ENCODE data around the gene ATP2C1.
"Not testable (repeated sequence)": the region's sequence is repeated elsewhere in the genome, so short reads cannot be mapped to it uniquely, and the experiment has no call there.

ATP2C1 gene

GRCh38 chr3:130991126-130991525, 97.2 kb downstream of the ATP2C1 start:
- no peak for DNase-seq

- no peak for DNase-seq
These were observed 98.5 kb downstream of the ATP2C1 start for GRCh38 chr3:130992344-130992743.

GRCh38 chr3:130997289-130997688, 103.4 kb downstream of the ATP2C1 start:
- no peak for DNase-seq

GRCh38 chr3:131001071-131001470, 107.2 kb downstream of the ATP2C1 start:
- DNase-seq = no peak

- no peak for DNase-seq
These were observed 110.7 kb downstream of the ATP2C1 start for GRCh38 chr3:131004603-131005002.

- no peak for DNase-seq
These were observed 113.4 kb downstream of the ATP2C1 start for GRCh38 chr3:131007256-131007655.

- no peak for DNase-seq
These were observed 113.9 kb downstream of the ATP2C1 start for GRCh38 chr3:131007782-131008181.

GRCh38 chr3:131008326-131008725, 114.4 kb downstream of the ATP2C1 start:
- DNase-seq = no peak

- no peak for DNase-seq
These were observed 115.8 kb downstream of the ATP2C1 start for GRCh38 chr3:131009698-131010097.

- no peak for DNase-seq
These were observed 125.1 kb downstream of the ATP2C1 start for GRCh38 chr3:131018970-131019369.

GRCh38 chr3:131020122-131020693, 126.3 kb downstream of the ATP2C1 start:
- DNase-seq = no peak

GRCh38 chr3:131025539-131025938, 131.7 kb downstream of the ATP2C1 start:
- DNase-seq = no peak

GRCh38 chr3:131026321-131027151, 132.7 kb downstream of the ATP2C1 start, which contains the start of the genes ASTE1 and NEK11:
Gene ASTE1, minus strand, starts transcription at chr3:131026825. Its CDS starts 1,519 bp downstream, at chr3:131025306.
Gene NEK11, plus strand, starts transcription at chr3:131026877. Its CDS starts 2,832 bp downstream, at chr3:131029709.
- DNase-seq = peak; percentile 79

GRCh38 chr3:131028844-131029243, 135.0 kb downstream of the ATP2C1 start:
- no peak for DNase-seq

- DNase-seq = no peak
These were observed 137.8 kb downstream of the ATP2C1 start for GRCh38 chr3:131031660-131032059.

GRCh38 chr3:131033480-131034080, 139.7 kb downstream of the ATP2C1 start:
- peak; percentile 46 for DNase-seq

- DNase-seq = no peak
These were observed 142.4 kb downstream of the ATP2C1 start for GRCh38 chr3:131036200-131036816.

GRCh38 chr3:131036986-131037385, 143.1 kb downstream of the ATP2C1 start:
- DNase-seq = no peak

GRCh38 chr3:131038326-131038725, 144.4 kb downstream of the ATP2C1 start:
- no peak for DNase-seq

- not testable (repeated sequence) for DNase-seq
These were observed 148.5 kb downstream of the ATP2C1 start for GRCh38 chr3:131042271-131042985.

GRCh38 chr3:131047582-131047981, 153.7 kb downstream of the ATP2C1 start:
- no peak for DNase-seq

GRCh38 chr3:131048030-131048429, 154.1 kb downstream of the ATP2C1 start:
- no peak for DNase-seq

GRCh38 chr3:131050001-131050400, 156.1 kb downstream of the ATP2C1 start:
- DNase-seq = no peak
